Measurements from ENCODE around the gene TAF3.

TAF3 gene

DNA sequence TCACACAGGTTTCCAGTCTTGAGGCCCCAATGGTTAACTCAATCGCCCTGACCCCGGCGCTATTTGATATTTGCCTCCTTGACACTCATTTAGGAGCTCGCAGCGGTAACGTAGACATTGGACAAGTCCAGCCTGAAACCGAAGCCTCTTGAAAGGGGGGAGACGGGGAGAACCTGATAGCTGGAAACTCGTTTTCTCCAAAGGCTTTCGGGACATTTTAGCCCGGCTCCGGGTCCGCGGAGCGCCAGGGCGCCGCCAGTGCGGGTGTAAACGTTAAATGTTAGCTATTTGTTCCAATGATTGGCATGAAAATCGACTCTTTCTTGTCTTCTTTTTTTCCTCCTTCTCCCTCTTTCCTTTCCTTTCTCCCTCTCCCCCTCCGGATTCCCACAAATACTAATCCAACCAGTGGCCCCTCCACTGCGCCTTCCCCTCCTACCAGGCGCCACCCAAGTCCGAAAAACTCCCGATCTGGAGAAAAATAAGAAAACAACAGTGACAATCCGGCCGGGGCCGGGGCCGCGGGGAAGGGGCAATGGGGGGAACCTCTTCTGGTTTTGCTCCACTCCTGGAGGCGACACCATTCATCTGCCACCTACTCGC lies 219.0 kb downstream of the TAF3 start:
- peak overlapping the region; percentile 11 for H3K4me3 Mint-ChIP-seq
- DNase-seq (ENCODE audit: low spot score in 2 of 2), result no peak

DNA sequence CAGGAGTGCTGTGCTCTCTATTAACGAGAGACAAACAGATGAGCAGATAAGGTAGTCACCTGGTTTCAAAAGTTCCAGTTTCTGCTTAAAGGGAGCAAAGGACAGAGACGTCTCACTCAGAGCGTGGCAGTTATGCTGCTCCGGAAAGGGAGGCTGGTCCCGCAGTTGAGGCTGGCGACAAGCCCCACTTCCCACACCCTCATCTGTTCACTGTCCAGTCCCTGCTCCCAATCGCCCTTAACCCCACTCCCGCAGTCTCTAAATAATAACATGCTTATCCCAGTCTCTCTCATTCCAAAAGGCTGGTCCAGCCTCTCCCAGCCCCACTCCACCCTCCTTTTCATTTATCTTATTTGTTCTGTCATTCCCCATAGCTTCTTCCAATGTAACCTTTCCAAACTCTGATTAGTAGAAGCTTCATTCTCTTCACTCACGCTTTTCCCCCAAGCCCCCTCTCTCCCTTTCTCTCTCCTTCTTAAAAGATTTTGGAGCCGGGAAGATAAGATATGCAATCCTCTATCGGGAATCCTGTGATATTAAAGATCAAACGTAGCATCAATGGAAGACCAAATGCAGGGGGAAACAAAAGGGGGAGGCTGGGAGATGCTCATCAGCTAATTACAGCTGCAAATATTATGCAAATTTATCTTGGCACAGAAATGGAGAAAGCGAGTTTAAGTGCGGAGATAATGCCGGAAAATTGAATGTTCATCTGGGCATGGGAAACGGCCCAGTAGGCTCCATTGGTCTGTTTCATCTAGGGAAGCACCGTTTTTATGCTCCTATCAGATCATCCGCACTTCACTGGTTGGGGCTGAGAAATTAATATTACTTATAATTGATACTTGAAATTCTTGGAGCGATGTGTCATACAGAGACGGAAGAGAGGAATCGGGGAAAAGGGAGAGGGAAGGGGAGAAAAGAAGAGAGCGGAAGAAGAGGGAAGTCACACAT lies 219.9 kb downstream of the TAF3 start:
- Mint-ChIP-seq H3K27ac (ENCODE audit: low read depth) (peak overlapping the region; percentile 85), H3K4me1 (peaks cover 47% of the 10 kb centered on the region), H3K9me3 (peaks cover 5% of the 10 kb centered on the region), H3K4me3 (peak overlapping the region; percentile 2), H3K27me3 (peaks cover 84% of the 10 kb centered on the region), H3K36me3 (ENCODE audit: insufficient read depth) (peaks cover 50% of the 10 kb centered on the region)
- ATAC-seq (replicated peaks; ENCODE audit: extremely low read depth, poor library complexity, severe bottlenecking) (no peak), DNase-seq (ENCODE audit: low spot score in 2 of 2) (no peak)

More for the DNA sequence above, 219.0 kb downstream of the TAF3 start:
- peaks cover 5% of the 10 kb centered on the region for H3K9me3 Mint-ChIP-seq
- peaks cover 84% of the 10 kb centered on the region for H3K27me3 Mint-ChIP-seq
- peaks cover 46% of the 10 kb centered on the region for H3K36me3 Mint-ChIP-seq (ENCODE audit: insufficient read depth)
- peaks cover 39% of the 10 kb centered on the region for H3K4me1 Mint-ChIP-seq
- ATAC-seq (replicated peaks; ENCODE audit: extremely low read depth, poor library complexity, severe bottlenecking), result no peak
- peak overlapping the region; percentile 85 for H3K27ac Mint-ChIP-seq (ENCODE audit: low read depth)

DNA sequence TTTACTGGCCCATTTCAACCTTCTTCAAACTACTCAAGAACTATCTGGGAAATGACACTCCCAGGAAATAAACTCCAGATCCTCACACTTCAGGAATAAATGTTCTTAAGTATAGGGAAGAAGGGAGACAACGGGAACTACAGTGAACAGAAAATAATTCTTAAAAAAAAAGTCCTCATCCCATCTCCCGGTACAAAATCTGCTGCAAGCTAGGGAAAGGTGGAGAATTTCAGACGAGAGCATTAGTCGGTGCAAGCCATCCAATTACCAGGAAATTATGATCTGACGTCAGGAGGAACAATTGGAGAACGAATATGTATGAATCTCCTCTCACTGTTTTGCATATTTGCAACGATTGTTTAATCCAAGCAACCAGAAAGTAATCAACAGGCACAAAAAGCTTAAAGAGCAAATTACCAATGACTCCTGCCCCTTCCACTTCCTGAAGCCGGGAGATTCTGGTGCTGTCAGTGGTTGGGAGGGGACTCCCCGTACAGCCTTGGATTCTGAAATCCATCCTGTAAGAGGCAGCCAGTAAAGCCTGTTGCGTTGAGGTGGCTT lies 221.1 kb downstream of the TAF3 start:
- DNase-seq (ENCODE audit: low spot score in 2 of 2) (no peak), ATAC-seq (replicated peaks; ENCODE audit: extremely low read depth, poor library complexity, severe bottlenecking) (no peak)
- peak overlapping the region; percentile 23 for H3K4me3 Mint-ChIP-seq
- peaks cover 57% of the 10 kb centered on the region for H3K4me1 Mint-ChIP-seq
- H3K27me3 Mint-ChIP-seq, result peaks cover 87% of the 10 kb centered on the region
- H3K36me3 Mint-ChIP-seq (ENCODE audit: insufficient read depth), result peaks cover 50% of the 10 kb centered on the region
- peaks cover 5% of the 10 kb centered on the region for H3K9me3 Mint-ChIP-seq
- no peak overlapping the region for H3K27ac Mint-ChIP-seq (ENCODE audit: low read depth)

DNA sequence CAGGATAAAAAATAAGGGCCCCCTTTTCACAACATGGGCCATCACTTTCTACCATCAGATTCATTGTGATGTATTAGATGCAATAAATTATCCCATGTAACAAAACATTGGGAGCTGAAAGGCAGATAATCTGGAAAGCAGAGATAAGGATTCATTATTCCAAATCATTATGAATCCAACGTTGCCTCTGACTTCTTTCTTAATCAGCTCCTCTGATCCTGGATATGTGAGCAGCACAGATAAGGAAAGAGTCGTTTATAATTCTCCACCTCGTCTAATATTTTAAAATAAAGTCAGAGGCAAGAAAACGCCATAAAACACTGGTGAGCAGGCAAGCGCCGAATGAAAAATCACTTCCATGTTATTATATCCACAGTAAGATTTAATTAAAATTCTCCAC lies 222.3 kb downstream of the TAF3 start:
- H3K36me3 Mint-ChIP-seq (ENCODE audit: insufficient read depth), result peaks cover 46% of the 10 kb centered on the region
- no peak overlapping the region for H3K27ac Mint-ChIP-seq (ENCODE audit: low read depth)
- H3K4me1 Mint-ChIP-seq, result peaks cover 62% of the 10 kb centered on the region
- ATAC-seq (replicated peaks; ENCODE audit: extremely low read depth, poor library complexity, severe bottlenecking), result no peak
- peaks cover 91% of the 10 kb centered on the region for H3K27me3 Mint-ChIP-seq
- DNase-seq (ENCODE audit: low spot score in 2 of 2), result no peak
- peaks cover 5% of the 10 kb centered on the region for H3K9me3 Mint-ChIP-seq
- no peak overlapping the region for H3K4me3 Mint-ChIP-seq

DNA sequence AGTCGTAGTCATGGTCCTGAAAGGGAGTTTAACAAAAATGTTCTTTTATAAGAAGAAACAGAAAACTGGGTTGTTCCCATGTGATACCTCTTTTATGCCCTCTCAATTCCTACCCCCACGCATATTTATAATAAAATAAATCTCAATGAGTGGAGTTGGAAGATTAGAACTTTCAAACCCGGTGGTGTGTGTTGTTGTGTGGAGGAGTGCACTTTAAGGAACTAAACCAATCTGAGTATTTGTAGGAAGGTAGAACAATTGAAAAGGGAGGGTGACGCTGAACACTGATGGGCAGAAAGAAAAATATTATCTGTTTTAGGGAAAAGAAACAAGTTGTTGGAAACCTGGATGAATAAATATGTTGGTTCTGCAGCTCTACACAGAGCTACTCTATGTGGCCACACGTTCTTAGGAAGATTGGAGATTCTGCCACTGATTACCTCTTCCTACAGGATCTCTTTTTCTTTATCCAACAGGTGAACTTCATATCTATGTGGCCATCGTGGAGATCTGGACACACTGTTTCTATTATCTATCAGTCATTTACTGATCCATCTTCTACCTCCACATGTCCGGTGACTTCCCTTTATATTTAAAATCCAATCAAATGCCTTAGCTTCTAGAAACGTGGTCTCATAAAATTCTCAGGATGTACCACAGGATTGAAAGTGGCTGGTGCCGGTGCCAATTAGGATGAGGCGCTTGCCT lies 223.1 kb downstream of the TAF3 start:
- peaks cover 41% of the 10 kb centered on the region for H3K36me3 Mint-ChIP-seq (ENCODE audit: insufficient read depth)
- ATAC-seq (replicated peaks; ENCODE audit: extremely low read depth, poor library complexity, severe bottlenecking), result no peak
- DNase-seq (ENCODE audit: low spot score in 2 of 2), result no peak
- H3K27ac Mint-ChIP-seq (ENCODE audit: low read depth), result no peak overlapping the region
- peaks cover 70% of the 10 kb centered on the region for H3K4me1 Mint-ChIP-seq
- peaks cover 5% of the 10 kb centered on the region for H3K9me3 Mint-ChIP-seq
- no peak overlapping the region for H3K4me3 Mint-ChIP-seq
- peaks cover 97% of the 10 kb centered on the region for H3K27me3 Mint-ChIP-seq

DNA sequence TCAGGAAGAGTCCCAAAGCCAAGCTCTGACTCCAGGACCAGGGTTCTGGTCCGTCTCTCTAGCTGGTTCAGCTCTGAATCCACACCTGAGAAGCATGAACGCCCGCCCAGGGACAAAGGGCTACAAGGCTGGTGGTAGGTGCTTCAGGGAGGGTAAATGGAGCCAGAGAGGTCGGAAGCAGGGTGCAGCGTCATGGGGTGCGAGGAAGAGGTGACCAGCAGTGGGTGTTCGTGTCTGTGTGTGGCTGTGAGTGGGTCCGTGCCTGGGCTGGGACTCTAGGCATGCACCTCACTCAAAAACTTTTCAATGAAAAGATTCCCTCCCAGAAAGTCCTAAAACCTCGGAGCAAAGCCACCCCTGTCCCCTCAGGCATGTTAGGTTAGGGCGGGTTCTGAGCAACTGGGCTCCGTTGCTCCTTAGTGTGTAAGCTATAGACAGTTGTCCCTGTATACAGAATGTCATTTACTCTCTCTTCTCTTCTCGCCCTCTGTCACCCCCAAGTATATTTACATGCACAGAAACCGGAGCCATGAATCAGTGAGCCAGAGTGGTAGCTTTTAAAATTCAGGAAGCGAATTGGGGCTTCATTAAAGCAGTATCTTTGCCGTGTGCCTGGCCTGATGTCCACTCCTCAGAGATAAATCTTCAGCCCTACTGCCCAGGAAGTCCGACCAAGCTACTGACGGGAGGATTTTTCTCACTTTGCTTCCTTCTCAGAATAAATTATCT lies 223.9 kb downstream of the TAF3 start:
- peak overlapping the region; percentile 81 for H3K27ac Mint-ChIP-seq (ENCODE audit: low read depth)
- ATAC-seq (replicated peaks; ENCODE audit: extremely low read depth, poor library complexity, severe bottlenecking), result no peak
- H3K27me3 Mint-ChIP-seq, result peaks cover 100% of the 10 kb centered on the region
- peaks cover 37% of the 10 kb centered on the region for H3K36me3 Mint-ChIP-seq (ENCODE audit: insufficient read depth)
- DNase-seq (ENCODE audit: low spot score in 2 of 2), result no peak
- peaks cover 74% of the 10 kb centered on the region for H3K4me1 Mint-ChIP-seq
- peak overlapping the region; percentile 0 for H3K4me3 Mint-ChIP-seq
- H3K9me3 Mint-ChIP-seq, result peaks cover 5% of the 10 kb centered on the region

DNA sequence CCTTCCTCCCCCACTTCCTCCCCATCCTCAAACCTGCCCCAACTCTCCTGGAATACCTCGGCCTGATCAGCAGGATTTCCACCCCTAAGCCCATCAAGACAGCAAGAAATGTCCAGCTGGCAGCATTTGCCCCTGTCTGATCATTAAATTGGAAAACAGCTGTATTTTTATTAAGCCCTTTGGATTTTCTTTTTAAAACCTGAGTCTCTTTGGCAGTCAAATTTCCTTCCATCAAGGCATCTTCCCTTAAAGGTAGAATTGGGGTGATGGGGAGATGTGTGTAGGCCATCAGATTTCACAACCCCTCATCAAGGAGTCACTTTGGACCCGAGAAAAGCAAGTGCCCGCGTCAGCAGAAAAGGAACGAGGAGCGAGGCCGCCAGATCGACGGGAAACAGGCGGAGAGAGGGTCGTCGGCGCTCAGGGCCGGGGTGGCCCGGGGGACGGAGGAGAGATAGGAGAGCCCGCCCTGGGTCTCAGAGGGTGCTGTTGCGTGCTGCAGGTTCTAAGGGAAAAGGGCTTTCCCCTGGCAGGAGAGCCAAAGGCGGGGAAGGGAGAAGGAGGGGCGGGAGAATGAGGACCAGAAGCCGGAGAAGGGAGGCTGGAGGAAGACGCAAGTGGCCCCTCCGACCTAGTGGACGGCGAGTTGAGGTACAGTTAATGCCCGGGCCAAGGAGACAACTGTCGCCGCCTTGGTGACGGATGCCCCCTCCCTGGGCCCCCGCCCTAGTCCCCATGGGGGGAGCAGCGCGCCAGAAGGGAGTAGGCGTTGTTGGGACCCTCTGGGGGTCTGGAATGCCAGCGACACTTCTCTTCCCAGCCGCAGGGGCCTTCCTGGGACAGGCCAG lies 224.6 kb downstream of the TAF3 start:
- H3K9me3 Mint-ChIP-seq, result peaks cover 5% of the 10 kb centered on the region
- H3K4me1 Mint-ChIP-seq, result peaks cover 74% of the 10 kb centered on the region
- peaks cover 32% of the 10 kb centered on the region for H3K36me3 Mint-ChIP-seq (ENCODE audit: insufficient read depth)
- H3K27ac Mint-ChIP-seq (ENCODE audit: low read depth), result peak overlapping the region; percentile 81
- peak overlapping the region; percentile 0 for H3K4me3 Mint-ChIP-seq
- no peak for DNase-seq (ENCODE audit: low spot score in 2 of 2)
- no peak for ATAC-seq (replicated peaks; ENCODE audit: extremely low read depth, poor library complexity, severe bottlenecking)
- H3K27me3 Mint-ChIP-seq, result peaks cover 100% of the 10 kb centered on the region

DNA sequence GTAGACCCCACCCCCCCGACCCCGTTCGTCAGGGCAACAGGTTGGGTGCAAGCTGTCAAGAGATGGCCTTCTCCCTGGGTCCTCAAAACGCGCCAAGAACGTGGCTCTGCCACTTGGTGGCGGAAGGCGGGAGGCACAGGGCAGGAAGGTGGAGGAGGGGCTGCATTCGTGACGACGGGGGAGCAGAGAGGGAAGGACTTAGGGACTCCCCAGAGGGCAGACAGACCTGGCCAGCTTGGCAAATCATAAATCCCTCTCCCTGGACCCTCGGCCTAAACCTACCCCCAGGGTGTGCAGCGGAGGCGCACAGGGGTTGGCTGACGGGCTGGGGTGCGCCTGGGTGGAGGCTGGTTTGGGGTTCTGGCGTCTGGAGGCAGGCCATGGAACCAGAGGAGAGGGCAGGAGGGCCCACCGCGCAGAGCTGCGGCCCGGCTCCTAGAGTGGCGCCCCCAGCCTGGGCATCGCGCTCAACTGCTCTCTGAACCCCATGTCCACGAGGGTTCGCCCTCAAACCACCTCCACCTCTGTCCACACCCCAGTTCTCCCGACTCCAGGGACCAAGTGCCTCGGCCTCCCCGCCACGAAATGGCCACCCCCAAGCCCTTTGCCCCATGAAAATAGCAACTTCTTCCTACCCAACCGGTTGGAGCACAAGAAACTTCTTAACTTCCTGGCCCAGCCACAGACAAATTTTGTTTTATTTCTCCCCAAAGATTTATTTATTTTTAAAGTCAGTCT lies 225.4 kb downstream of the TAF3 start:
- H3K9me3 Mint-ChIP-seq, result peaks cover 5% of the 10 kb centered on the region
- peaks cover 100% of the 10 kb centered on the region for H3K27me3 Mint-ChIP-seq
- peaks cover 75% of the 10 kb centered on the region for H3K4me1 Mint-ChIP-seq
- peaks cover 28% of the 10 kb centered on the region for H3K36me3 Mint-ChIP-seq (ENCODE audit: insufficient read depth)
- DNase-seq (ENCODE audit: low spot score in 2 of 2), result no peak
- ATAC-seq (replicated peaks; ENCODE audit: extremely low read depth, poor library complexity, severe bottlenecking), result no peak
- peak overlapping the region; percentile 2 for H3K4me3 Mint-ChIP-seq
- peak overlapping the region; percentile 79 for H3K27ac Mint-ChIP-seq (ENCODE audit: low read depth)

DNA sequence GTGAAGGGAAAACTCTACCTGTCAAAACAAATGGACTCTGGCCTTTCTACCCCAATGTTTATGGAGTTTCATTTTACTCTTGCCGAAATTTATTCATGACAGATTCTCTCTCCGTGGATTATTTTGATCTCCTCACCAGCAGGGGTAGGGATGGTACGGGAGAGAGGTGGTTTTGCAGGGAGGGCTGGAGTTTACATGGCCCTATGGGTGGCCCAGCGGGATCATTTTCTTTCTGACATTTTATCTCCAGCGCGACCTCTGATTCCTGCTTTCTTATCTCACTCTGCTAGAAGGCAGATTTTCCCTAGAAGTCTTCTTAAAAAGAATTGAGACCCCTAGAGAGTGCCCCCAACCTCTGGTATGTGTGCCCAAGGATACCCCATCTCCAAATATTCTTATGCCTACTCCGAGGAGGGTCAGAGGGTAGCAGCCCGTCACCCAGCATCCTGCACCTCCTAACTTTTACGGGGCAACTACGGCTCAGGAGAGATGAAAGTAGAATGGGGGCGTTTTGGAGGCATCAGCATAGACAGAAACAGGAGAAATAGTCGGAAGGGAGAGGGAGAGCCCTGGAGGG lies 226.1 kb downstream of the TAF3 start:
- Mint-ChIP-seq H3K4me3 (peak overlapping the region; percentile 2), H3K27me3 (peaks cover 100% of the 10 kb centered on the region), H3K36me3 (ENCODE audit: insufficient read depth) (peaks cover 22% of the 10 kb centered on the region), H3K27ac (ENCODE audit: low read depth) (peak overlapping the region; percentile 79), H3K9me3 (peaks cover 2% of the 10 kb centered on the region), H3K4me1 (peaks cover 77% of the 10 kb centered on the region)
- DNase-seq (ENCODE audit: low spot score in 2 of 2) (no peak), ATAC-seq (replicated peaks; ENCODE audit: extremely low read depth, poor library complexity, severe bottlenecking) (no peak)

DNA sequence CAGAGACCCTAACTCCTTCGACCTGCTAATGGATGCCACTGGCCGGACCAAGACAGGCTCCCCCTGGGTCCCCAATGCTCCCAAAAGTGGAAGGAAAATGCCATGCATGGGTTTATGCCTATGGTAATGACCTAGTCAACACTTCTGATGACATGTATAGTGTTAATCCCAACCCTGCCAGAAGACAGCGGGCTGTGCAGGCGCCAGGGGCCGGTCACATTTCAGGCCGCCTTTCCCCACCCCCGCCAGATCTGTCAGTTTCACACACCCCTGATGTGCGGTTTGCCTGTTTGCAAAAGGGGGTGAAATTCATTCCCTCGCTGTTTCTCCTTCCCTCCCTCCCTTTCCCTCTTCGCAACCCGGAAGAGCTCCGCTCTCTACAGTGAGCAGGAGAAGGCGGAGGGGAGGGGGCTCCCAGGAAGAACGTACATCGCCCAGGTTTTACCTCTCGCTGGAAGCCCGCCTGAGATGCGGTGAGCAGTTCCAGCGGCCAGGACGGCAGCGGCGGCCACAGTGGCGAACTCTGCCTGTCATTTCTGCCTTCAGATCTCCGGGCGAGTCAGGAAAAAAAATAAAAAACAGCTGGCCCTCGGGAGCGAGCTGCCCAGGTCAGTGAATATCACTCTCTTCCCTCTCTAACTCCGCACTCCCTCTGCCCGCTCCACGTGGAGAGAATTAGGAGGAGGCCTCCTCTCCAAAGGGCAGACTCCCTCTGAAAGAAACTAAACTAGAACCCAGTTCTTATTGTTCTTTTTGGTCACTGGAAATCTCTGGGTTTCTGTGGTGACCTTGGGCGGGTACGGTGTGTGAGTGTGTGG lies 226.8 kb downstream of the TAF3 start:
- Mint-ChIP-seq H3K36me3 (ENCODE audit: insufficient read depth) (peaks cover 21% of the 10 kb centered on the region), H3K4me3 (peak overlapping the region; percentile 2), H3K27ac (ENCODE audit: low read depth) (peak overlapping the region; percentile 79), H3K27me3 (peaks cover 93% of the 10 kb centered on the region), H3K9me3 (no peaks in the 10 kb centered on the region), H3K4me1 (peaks cover 76% of the 10 kb centered on the region)
- ATAC-seq (replicated peaks; ENCODE audit: extremely low read depth, poor library complexity, severe bottlenecking) (no peak), DNase-seq (ENCODE audit: low spot score in 2 of 2) (no peak)
